ENCODE results near the gene CNNM3. TPM values are rescaled to one million over a fixed set of nuclear protein-coding genes. Genes with fewer than 3 reads are reported as not detected.

CNNM3 gene
- total and polyA plus RNA-seq, 4 donors: 7.2 to 31.4 (median 14.6) TPM

DNA sequence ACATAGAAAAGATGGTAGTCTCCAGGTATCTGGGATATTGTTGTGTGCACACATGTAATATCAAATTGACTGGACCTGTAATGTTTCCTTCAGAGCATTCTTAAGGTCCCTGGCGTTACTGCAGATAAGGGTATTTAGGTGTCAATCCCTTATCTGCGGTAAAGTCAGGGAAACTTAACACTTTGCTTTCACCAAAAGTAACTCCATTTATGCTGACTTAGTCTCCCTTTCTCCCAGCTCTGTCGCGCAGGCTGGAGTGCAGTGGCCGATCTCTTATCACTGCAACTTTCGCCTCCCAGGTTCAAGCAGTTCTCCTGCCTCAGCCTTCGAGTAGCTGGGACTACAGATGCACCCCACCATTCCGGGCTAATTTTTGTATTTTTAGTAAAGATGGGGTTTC, 1.8 kb downstream of the CNNM3 start:
- Histone ChIP-seq H3K4me3 (no peak overlapping the region), H3K27ac (ENCODE audit: low read depth in 1 of 2, low read length in 1 of 2) (no peak overlapping the region)
- WGBS, 2 donors: 84 to 85% methylated on average over 8 of the region's 8 CpGs

DNA sequence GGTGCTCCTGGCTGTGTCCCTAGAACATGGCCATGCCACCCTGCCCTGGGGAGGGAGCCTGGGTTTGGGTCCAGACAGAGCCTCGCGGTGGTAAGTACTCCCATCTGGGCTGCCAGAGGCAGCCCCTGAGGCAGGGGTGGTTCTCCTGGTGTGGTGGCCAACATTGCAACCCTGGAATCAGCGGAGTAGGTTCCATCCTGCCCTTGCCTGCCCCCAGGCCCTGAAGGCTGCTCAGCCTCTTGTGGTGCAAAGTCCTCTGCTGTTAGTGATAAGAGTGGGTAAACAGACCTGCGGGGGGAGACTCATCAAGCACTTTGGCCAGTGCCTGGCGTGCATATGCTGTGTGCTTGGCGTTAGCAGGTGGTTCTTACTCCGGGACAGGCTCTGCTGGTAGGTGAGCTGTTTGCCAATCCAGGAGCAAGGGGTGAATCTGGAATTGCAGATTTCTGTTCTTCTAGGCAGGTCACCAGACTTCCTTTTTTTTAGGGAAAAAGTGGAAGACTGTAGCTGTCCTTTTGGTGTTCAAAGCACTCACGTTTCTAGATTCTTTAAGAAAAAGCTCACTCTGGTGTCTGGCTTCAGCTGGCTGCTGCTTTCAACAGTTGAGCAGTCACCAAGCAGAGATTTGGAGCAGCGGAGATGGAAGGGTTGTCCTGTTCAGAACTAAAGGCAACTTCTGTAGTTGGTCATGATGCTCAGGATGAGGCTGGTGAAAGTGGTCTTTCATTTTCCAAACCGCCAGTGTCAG, 3.2 kb downstream of the CNNM3 start:
- no peak overlapping the region for H3K4me3 ChIP-seq
- H3K36me3 ChIP-seq (ENCODE audit: control insufficient read depth in 4 of 4, insufficient read depth in 4 of 4, low read length in 4 of 4): peaks cover 0 to 14% (median 9%) of the 10 kb centered on the region in 4 donors
- no peaks in the 10 kb centered on the region for H3K27me3 ChIP-seq (ENCODE audit: control insufficient read depth in 3 of 3, insufficient read depth in 3 of 3, low read length in 2 of 3)
- H3K4me1 ChIP-seq (ENCODE audit: control insufficient read depth in 5 of 5, insufficient read depth in 5 of 5, low read length in 5 of 5): peaks cover 8 to 43% (median 26%) of the 10 kb centered on the region in 5 donors
- 62 to 68% methylated on average over 10 of the region's 10 CpGs for WGBS, 2 donors
- ATAC-seq (ENCODE audit: insufficient read depth, low FRiP score): no peak
- H3K27ac ChIP-seq (ENCODE audit: low read depth in 1 of 2, low read length in 1 of 2): peak overlapping the region in 1 of 2 donors; percentile 18
- TF ChIP-seq, protein P1, sequence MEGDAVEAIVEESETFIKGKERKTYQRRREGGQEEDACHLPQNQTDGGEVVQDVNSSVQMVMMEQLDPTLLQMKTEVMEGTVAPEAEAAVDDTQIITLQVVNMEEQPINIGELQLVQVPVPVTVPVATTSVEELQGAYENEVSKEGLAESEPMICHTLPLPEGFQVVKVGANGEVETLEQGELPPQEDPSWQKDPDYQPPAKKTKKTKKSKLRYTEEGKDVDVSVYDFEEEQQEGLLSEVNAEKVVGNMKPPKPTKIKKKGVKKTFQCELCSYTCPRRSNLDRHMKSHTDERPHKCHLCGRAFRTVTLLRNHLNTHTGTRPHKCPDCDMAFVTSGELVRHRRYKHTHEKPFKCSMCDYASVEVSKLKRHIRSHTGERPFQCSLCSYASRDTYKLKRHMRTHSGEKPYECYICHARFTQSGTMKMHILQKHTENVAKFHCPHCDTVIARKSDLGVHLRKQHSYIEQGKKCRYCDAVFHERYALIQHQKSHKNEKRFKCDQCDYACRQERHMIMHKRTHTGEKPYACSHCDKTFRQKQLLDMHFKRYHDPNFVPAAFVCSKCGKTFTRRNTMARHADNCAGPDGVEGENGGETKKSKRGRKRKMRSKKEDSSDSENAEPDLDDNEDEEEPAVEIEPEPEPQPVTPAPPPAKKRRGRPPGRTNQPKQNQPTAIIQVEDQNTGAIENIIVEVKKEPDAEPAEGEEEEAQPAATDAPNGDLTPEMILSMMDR (IDR thresholded peaks at IDR 0.05; ENCODE audit: control extremely low read depth, extremely low read depth): no peak
- no peak overlapping the region for H3K9ac ChIP-seq (ENCODE audit: insufficient read depth in 1 of 2, low read length in 2 of 2)
- H3K9me3 ChIP-seq (ENCODE audit: control insufficient read depth in 4 of 4, insufficient read depth in 3 of 4, low read length in 3 of 4): no peaks in the 10 kb centered on the region
- peak in 1 of 3 donors; percentile 36 for DNase-seq

More for the DNA sequence above, 1.8 kb downstream of the CNNM3 start:
- H3K27me3 ChIP-seq (ENCODE audit: control insufficient read depth in 3 of 3, insufficient read depth in 3 of 3, low read length in 2 of 3): no peaks in the 10 kb centered on the region
- ATAC-seq (ENCODE audit: insufficient read depth, low FRiP score) (no peak), DNase-seq (no peak)
- peaks cover 7 to 38% (median 23%) of the 10 kb centered on the region in 5 donors for H3K4me1 ChIP-seq (ENCODE audit: control insufficient read depth in 5 of 5, insufficient read depth in 5 of 5, low read length in 5 of 5)
- peaks cover 0 to 14% (median 5%) of the 10 kb centered on the region in 4 donors for H3K36me3 ChIP-seq (ENCODE audit: control insufficient read depth in 4 of 4, insufficient read depth in 4 of 4, low read length in 4 of 4)
- TF ChIP-seq, protein P1 (IDR thresholded peaks at IDR 0.05; ENCODE audit: control extremely low read depth, extremely low read depth): no peak
- no peaks in the 10 kb centered on the region for H3K9me3 ChIP-seq (ENCODE audit: control insufficient read depth in 4 of 4, insufficient read depth in 3 of 4, low read length in 3 of 4)
- no peak overlapping the region for H3K9ac ChIP-seq (ENCODE audit: insufficient read depth in 1 of 2, low read length in 2 of 2)

DNA sequence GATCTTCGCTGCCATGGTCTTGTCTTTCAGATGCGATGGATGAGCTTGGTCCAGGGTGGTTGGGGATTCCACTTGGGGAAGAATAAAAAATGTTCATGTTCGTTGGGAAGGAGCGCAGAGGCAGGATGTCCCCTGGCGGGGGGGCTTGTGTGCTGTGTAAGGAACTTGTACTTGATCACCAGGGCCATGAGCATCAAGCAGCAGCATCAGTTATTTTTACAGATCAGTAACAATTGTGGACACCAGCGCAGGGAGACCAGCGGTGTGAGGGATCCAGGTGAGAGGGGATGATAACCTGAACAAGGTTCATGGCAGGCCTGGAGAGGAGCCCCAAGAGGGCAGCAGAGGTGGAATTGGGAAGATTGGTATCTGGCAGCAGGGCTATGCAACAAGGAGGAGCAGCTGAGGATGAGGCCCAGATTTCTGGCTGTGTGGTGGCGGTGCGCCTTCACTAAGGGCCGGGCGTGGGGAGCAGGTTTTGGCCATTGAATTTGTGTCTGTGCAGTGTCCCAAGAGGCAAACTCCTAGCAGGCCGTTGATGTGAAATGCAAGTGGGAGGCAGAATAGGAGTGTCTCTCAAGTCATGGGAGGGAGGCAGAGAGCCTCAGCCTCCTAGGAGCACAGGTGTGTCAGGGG, 3.9 kb downstream of the CNNM3 start:
- DNase-seq: no peak
- Histone ChIP-seq H3K9ac (ENCODE audit: insufficient read depth in 1 of 2, low read length in 2 of 2) (no peak overlapping the region), H3K27me3 (ENCODE audit: control insufficient read depth in 3 of 3, insufficient read depth in 3 of 3, low read length in 2 of 3) (no peaks in the 10 kb centered on the region), H3K27ac (ENCODE audit: low read depth in 1 of 2, low read length in 1 of 2) (no peak overlapping the region), H3K9me3 (ENCODE audit: control insufficient read depth in 4 of 4, insufficient read depth in 3 of 4, low read length in 3 of 4) (no peaks in the 10 kb centered on the region), H3K4me1 (ENCODE audit: control insufficient read depth in 5 of 5, insufficient read depth in 5 of 5, low read length in 5 of 5) (peaks cover 8 to 44% (median 26%) of the 10 kb centered on the region in 5 donors), H3K36me3 (ENCODE audit: control insufficient read depth in 4 of 4, insufficient read depth in 4 of 4, low read length in 4 of 4) (peaks cover 0 to 17% (median 11%) of the 10 kb centered on the region in 4 donors), H3K4me3 (no peak overlapping the region)
- TF ChIP-seq, protein P1 (IDR thresholded peaks at IDR 0.05; ENCODE audit: control extremely low read depth, extremely low read depth): no peak
- no peak for ATAC-seq (ENCODE audit: insufficient read depth, low FRiP score)
- 89 to 93% methylated on average over 12 of the region's 12 CpGs for WGBS, 2 donors

Measured in lung (tissue), 12 donors.